ENCODE measurements around the gene SEC11C.

SEC11C gene

GRCh38 chr18:59159986-59160385 lies 20.3 kb downstream of the SEC11C start:
- Histone ChIP-seq H3K27ac (ENCODE audit: low read length) (no peak overlapping the region), H3K9ac (ENCODE audit: low read length) (no peak overlapping the region)

DNA sequence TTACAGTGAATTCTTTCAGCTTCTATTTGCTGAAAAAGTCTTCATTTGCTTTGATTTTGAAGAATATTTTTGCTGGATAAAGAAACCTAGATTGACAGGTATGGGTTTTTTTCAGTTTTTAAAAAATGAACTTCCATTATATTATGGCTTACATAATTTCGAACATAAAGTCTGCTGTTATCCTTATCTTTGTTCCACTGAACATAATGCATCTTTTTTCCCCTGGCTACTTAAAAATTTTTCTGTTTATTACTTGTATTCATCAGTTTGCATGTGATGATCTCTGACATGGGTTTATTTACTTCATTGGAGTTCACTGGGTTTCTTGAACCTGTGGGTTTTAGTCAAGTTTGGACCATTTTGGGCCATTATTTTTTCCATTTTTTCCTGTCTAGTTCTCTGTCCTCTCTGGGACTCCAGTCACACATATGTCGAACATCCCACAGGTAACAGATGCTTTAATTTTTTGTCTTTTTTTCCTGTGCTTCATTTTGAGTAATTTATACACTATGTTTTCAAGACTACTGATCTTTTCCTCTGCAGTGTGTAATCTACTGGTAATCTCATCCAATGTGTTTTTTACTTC lies 33.1 kb downstream of the SEC11C start:
- Histone ChIP-seq H3K4me3 (ENCODE audit: low read length) (no peak overlapping the region), H3K79me2 (ENCODE audit: low read length) (no peaks in the 10 kb centered on the region), H3K27me3 (ENCODE audit: low read depth, low read length) (no peaks in the 10 kb centered on the region), H3K9ac (ENCODE audit: low read length) (no peak overlapping the region), H3K4me2 (ENCODE audit: low read length) (no peak overlapping the region), H3K36me3 (replicated peaks; ENCODE audit: low read depth, low read length) (no peaks in the 10 kb centered on the region), H3K4me1 (ENCODE audit: low read length) (no peaks in the 10 kb centered on the region), H4K20me1 (ENCODE audit: insufficient read depth, low read length) (no peaks in the 10 kb centered on the region), H3K27ac (ENCODE audit: low read length) (no peak overlapping the region), H2AFZ (ENCODE audit: low read depth, low read length) (no peak overlapping the region), H3K9me3 (ENCODE audit: insufficient read depth, low read length) (peaks cover 32% of the 10 kb centered on the region)
- TF ChIP-seq CTCF (IDR thresholded peaks at IDR 0.05; ENCODE audit: low read depth, low read length) (no peak), EZH2phosphoT487 (IDR thresholded peaks at IDR 0.05; ENCODE audit: low read depth) (no peak)

More at GRCh38 chr18:59159986-59160385, 20.3 kb downstream of the SEC11C start:
- Histone ChIP-seq H3K4me2 (ENCODE audit: low read length) (no peak overlapping the region), H4K20me1 (ENCODE audit: insufficient read depth, low read length) (peaks cover 5% of the 10 kb centered on the region; the same call in 1 of the 2 replicates), H3K4me1 (ENCODE audit: low read length) (no peaks in the 10 kb centered on the region), H3K9me3 (ENCODE audit: insufficient read depth, low read length) (no peaks in the 10 kb centered on the region), H3K27me3 (ENCODE audit: low read depth, low read length) (no peaks in the 10 kb centered on the region), H3K36me3 (replicated peaks; ENCODE audit: low read depth, low read length) (peaks cover 61% of the 10 kb centered on the region), H3K79me2 (ENCODE audit: low read length) (no peaks in the 10 kb centered on the region), H2AFZ (ENCODE audit: low read depth, low read length) (no peak overlapping the region), H3K4me3 (ENCODE audit: low read length) (no peak overlapping the region)
- no peak for TF ChIP-seq CTCF (IDR thresholded peaks at IDR 0.05; ENCODE audit: low read depth, low read length)
- no peak for TF ChIP-seq EZH2phosphoT487 (IDR thresholded peaks at IDR 0.05; ENCODE audit: low read depth)

GRCh38 chr18:59177485-59177884 lies 37.8 kb downstream of the SEC11C start:
- H3K4me2 ChIP-seq (ENCODE audit: low read length): no peak overlapping the region
- no peaks in the 10 kb centered on the region for H3K36me3 ChIP-seq (replicated peaks; ENCODE audit: low read depth, low read length)
- no peak overlapping the region for H3K4me3 ChIP-seq (ENCODE audit: low read length)
- no peak overlapping the region for H3K27ac ChIP-seq (ENCODE audit: low read length)
- no peaks in the 10 kb centered on the region for H4K20me1 ChIP-seq (ENCODE audit: insufficient read depth, low read length)
- H3K4me1 ChIP-seq (ENCODE audit: low read length): no peaks in the 10 kb centered on the region
- no peak overlapping the region for H2AFZ ChIP-seq (ENCODE audit: low read depth, low read length)
- H3K27me3 ChIP-seq (ENCODE audit: low read depth, low read length): no peaks in the 10 kb centered on the region
- peaks cover 23% of the 10 kb centered on the region for H3K9me3 ChIP-seq (ENCODE audit: insufficient read depth, low read length)
- H3K79me2 ChIP-seq (ENCODE audit: low read length): no peaks in the 10 kb centered on the region
- no peak for TF ChIP-seq CTCF (IDR thresholded peaks at IDR 0.05; ENCODE audit: low read depth, low read length)
- no peak for TF ChIP-seq EZH2phosphoT487 (IDR thresholded peaks at IDR 0.05; ENCODE audit: low read depth)
- H3K9ac ChIP-seq (ENCODE audit: low read length): no peak overlapping the region

GRCh38 chr18:59180150-59180845 lies 40.6 kb downstream of the SEC11C start:
- Histone ChIP-seq H3K27me3 (ENCODE audit: low read depth, low read length) (no peaks in the 10 kb centered on the region), H3K27ac (ENCODE audit: low read length) (no peak overlapping the region), H3K79me2 (ENCODE audit: low read length) (no peaks in the 10 kb centered on the region), H3K9ac (ENCODE audit: low read length) (no peak overlapping the region), H3K4me1 (ENCODE audit: low read length) (no peaks in the 10 kb centered on the region), H3K9me3 (ENCODE audit: insufficient read depth, low read length) (no peaks in the 10 kb centered on the region), H3K4me3 (ENCODE audit: low read length) (no peak overlapping the region), H3K4me2 (ENCODE audit: low read length) (no peak overlapping the region), H3K36me3 (replicated peaks; ENCODE audit: low read depth, low read length) (no peaks in the 10 kb centered on the region), H2AFZ (ENCODE audit: low read depth, low read length) (no peak overlapping the region; the same call in 1 of the 2 replicates), H4K20me1 (ENCODE audit: insufficient read depth, low read length) (no peaks in the 10 kb centered on the region)
- TF ChIP-seq EZH2phosphoT487 (IDR thresholded peaks at IDR 0.05; ENCODE audit: low read depth) (no peak), CTCF (IDR thresholded peaks at IDR 0.05; ENCODE audit: low read depth, low read length) (no peak)

All from OCI-LY3 (cell line).